Keratinocyte (primary cell): ENCODE results near the gene POFUT2.

Experiments
- CTCF ChIP-seq, 3 experiments: IDR thresholded peaks in 1 of 3; conservative IDR thresholded peaks in 1 of 3; optimal IDR thresholded peaks in 1 of 3; 2 replicates in 2 of 3; 3 replicates in 1 of 3; pipeline versions ENCODE3 to v1.5.1; 2011; ENCODE audit warnings: low read length in 3 of 3, mild to moderate bottlenecking in 3 of 3, moderate library complexity in 2 of 3, control low read depth in 1 of 3, inconsistent platforms in 1 of 3; ENCODE audit not compliant: insufficient read depth in 2 of 3; ENCODE audit errors: extremely low read depth in 1 of 3
- EZH2 ChIP-seq: IDR thresholded peaks from one replicate; pipeline ENCODE4 v1.6.1; 2012; ENCODE audit warnings: inconsistent platforms, mild to moderate bottlenecking, low read length, moderate library complexity

- TF ChIP-seq EZH2 (no peak), CTCF (optimal IDR thresholded peaks at IDR 0.05 in 1 of 3, IDR thresholded peaks at IDR 0.05 in 1 of 3, conservative IDR thresholded peaks at IDR 0.05 in 1 of 3; ENCODE audit: extremely low read depth in 1 of 3, insufficient read depth in 2 of 3, low read length in 3 of 3) (no peak)
These were observed 30.6 kb downstream of the POFUT2 start for GRCh38 chr21:45256912-45257672.
